Astrocyte of the hippocampus (primary cell): ENCODE data around the gene KLRD1.
"Not testable (repeated sequence)": the region's sequence is repeated elsewhere in the genome, so short reads cannot be mapped to it uniquely, and the experiment has no call there.

Experiments
- DNase-seq: peaks from one replicate; pipeline ENCODE4 v3.0.0; 2011; ENCODE audit warnings: low read depth, low spot score

Gene KLRD1

DNA sequence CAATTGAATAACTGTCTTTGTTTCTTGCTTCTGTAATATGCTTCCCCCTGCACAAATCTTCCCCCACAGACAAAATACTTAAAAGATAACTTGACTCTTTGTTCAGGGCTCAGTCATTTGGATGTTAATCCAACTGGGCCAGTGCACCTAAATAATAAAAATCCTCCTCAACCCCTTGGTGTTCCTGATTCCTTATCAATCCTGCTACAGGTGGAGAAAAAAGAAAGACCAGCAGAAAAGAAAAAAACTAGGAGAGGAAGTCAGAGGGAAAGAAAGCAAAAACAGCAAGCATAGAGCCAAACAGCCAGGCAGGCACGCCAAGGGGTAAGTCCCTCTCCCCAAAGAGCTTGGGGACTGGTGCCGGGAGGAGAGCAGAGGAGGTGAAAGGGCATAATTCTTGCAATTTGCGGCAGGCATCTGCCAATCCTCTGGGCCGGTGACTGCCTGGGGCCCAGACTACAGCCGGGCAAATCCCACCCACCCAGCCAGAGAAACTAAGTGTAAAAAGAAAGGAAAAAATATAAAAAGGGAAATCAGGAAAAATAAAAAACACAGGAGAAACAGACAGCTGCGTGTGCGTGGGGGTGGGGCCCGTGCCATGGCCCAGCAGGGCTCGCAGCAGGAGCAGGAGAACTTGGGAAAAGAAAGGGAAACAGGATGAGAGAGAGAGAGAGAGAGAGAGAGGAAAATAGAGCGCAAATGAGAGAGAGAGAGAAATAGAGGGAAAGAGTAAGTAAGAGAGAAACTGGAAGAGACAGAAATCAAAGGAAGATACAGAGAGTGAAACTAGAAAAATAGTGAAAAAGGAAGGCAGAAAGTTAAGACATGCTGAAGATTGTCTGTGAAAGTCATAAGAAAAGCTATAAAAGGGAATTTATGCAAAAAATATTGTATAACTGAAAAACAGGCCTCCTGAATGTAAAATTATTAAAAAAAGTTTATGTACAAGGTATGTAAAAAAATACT, 60.8 kb downstream of the KLRD1 start:
- DNase-seq = no peak

DNA sequence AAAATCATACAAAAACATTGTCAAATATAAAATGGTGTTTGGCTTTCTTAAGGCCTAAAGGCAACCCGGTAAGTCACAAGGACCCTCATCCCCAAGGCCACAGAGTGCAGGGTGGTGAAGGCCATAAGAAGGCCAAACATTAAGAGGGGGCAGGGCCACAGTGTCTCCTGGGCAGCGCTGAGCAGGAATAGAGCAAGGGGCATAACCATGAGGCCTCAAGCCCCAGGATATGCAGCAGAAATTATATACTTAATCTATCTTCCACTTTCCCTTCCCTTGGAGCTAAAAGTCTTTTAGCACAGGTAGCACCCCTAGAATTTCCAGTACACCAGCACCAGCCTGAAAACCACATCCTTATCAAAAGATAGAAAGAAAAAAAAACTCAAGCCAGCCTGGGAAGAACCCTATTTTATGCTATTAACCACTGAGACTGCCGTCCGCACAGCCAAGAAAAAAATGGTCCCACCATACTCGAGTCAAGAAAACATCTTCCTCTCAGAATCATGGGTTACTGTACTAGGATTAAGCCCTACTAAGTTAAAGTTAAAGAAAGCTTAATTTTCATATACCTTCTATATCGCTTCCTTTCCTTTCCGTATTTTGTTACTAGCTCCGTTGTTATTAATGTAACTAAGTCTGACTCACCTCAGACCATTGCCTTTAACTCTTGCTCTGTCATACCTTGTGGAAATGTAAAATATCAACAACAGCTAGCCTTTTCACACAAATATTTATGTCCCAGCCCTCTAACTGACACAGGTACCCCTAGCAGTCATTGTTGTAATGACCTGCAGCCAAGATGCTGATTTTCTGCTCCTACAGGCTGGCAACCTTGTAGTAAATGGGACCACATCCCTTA, 62.1 kb downstream of the KLRD1 start:
- no peak for DNase-seq

DNA sequence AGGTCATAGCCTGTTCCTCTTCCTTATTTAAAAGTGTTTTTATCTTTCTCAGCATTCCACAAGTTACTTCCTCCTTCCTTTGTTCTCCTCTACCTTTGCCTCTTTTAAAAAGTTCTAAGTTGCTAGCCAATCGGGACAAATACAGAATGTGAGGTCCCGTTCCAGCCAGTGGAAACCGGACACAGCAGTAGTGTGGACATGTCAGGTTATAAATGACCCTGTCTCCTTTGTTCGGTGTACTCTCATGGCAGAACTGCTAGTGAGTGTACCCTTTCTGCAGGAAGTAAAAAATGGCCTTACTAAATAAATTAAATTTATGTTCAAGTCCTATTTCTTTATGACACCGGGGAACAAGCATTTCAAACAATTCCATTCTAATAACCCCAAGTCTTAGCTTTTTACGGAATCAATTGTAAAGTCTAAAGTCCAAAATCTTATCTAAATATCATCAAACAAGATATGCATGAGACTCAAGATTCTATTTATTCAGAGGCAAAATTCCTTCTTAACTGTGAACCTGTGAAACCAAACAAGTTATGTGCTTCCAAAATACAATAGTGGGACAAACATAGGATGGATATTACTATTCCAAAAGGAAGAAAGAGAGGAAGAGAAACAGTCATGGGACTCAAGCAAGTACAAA, 64.3 kb downstream of the KLRD1 start:
- not testable (repeated sequence) for DNase-seq

DNA sequence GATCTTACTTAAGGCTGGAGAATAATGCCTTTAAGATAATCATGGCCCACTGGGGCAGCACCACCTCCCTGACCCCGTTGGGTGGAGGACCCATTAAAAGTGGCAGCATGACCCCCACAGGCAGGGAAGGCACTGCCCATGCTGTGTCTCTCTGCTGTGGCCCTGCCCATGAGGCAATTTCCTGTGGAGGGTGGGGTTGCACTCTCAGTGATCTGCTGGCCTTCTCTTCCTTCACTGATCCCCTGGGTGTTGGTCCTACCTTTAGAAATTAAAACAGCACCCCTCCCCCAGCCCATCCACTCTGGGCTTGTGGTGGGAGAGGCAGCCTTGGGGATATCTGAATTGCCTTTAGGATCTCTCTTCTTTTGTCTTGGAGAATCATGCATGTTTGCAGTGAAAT, 64.9 kb downstream of the KLRD1 start:
- no peak for DNase-seq

DNA sequence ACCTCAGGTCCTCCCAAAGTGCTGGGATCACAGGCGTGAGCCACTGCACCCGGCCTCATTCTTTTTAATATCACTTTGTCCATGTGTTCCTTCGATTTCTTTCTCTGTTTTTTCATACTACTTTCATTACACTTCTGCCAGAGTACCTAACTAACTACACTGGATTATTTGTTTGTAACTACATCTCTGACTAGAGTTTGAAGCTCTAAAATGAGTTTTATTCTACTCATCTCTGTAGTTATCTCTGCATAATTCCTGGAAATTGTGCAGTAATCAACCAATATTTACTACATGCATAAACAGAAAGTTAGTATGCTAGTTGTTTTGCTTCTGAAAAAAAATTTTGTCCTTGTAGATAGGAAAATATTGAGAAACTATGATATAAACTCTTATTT, 67.0 kb downstream of the KLRD1 start:
- no peak for DNase-seq

DNA sequence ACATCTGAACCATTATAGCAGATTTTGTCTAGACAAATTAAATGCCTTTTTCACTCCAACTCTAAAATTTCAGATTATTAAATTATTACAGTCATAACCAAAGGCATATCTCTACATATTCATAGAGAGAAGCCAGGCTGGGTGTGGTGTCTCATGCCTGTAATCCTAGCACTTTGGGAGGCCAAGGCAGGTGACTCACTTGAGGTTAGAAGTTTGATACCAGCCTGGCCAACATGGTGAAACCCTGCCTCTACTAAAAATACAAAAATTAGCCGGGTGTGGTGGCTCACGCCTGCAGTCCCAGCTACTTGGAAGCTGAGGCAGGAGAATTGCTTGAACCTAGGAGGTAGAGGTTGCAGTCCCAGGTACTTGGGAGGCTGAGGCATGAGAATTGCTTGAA, 71.1 kb downstream of the KLRD1 start:
- not testable (repeated sequence) for DNase-seq
